H1 (cell line): ENCODE results near the gene DNAJB1. TPM values are rescaled to one million over a fixed set of nuclear protein-coding genes. Genes with fewer than 3 reads are reported as not detected.

Experiments
- CTCF ChIA-PET: fragments of 300-600 bp; sonication (Branson Sonifier 250); formaldehyde crosslinking; loops from one replicate; lab custom pipeline; 2021; ENCODE audit not compliant: partially characterized antibody; lab: Charles Lee
- POLR2A ChIA-PET: fragments of 300-600 bp; sonication (Branson Sonifier 250); formaldehyde crosslinking; loops from one replicate; lab custom pipeline; 2021; ENCODE audit warnings: inconsistent platforms; ENCODE audit not compliant: partially characterized antibody; lab: Charles Lee
- DNase-seq, 2 experiments: peaks; one replicate each; pipeline versions ENCODE4 v3.0.0 to v3.0.0-alpha.2; 2010 to 2022; ENCODE audit warnings: low spot score in 2 of 2, low read depth in 1 of 2, mixed read lengths in 1 of 2
- FAIRE-seq: peaks from 2 replicates; lab custom pipeline; 2011; peaks lifted over from hg19 to GRCh38; lab: Jason Lieb, UNC
- H2AFZ ChIP-seq: 2 replicates; pipeline ENCODE4 v1.8.1; 2012; ENCODE audit warnings: low read length, inconsistent platforms
- H2AK5ac ChIP-seq: 2 replicates; pipeline ENCODE4 v1.6.1; 2013; ENCODE audit warnings: low read depth, low read length
- H2BK120ac ChIP-seq: replicated peaks from 2 replicates; pipeline ENCODE3; 2013; ENCODE audit warnings: low read depth, low read length, inconsistent platforms
- H2BK12ac ChIP-seq: 2 replicates; pipeline ENCODE4 v1.6.1; 2013; ENCODE audit warnings: low read depth, low read length
- H2BK15ac ChIP-seq: 2 replicates; pipeline ENCODE4 v1.6.1; 2013; ENCODE audit warnings: low read length
- H2BK20ac ChIP-seq: 2 replicates; pipeline ENCODE4 v1.6.1; 2013; ENCODE audit warnings: low read length
- H2BK5ac ChIP-seq: 2 replicates; pipeline ENCODE4 v1.6.1; 2013; ENCODE audit warnings: low read depth, low read length
- H3K14ac ChIP-seq: 2 replicates; pipeline ENCODE4 v1.6.1; 2013; ENCODE audit warnings: inconsistent platforms; ENCODE audit not compliant: insufficient read length
- H3K18ac ChIP-seq: 2 replicates; pipeline ENCODE4 v1.6.1; 2013; ENCODE audit warnings: low read length; ENCODE audit errors: extremely low read depth
- H3K23ac ChIP-seq: 2 replicates; pipeline ENCODE4 v1.6.1; 2013; ENCODE audit warnings: inconsistent platforms; ENCODE audit not compliant: insufficient read length
- H3K23me2 ChIP-seq: 2 replicates; pipeline ENCODE4 v1.6.1; 2013; ENCODE audit warnings: low read depth, low read length
- H3K27ac ChIP-seq: 2 replicates; pipeline ENCODE4 v1.6.1; 2011; ENCODE audit warnings: low read depth, low read length, inconsistent platforms
- H3K27me3 ChIP-seq, 4 experiments: replicated peaks in 1 of 4; 1 replicate in 1 of 4; 2 replicates in 3 of 4; pipeline versions ENCODE4 v1.6.1 to v1.8.1; 2011 to 2013; ENCODE audit warnings: low read length in 3 of 4, mild to moderate bottlenecking in 3 of 4, inconsistent platforms in 2 of 4, mixed read lengths in 2 of 4, moderate library complexity in 1 of 4; ENCODE audit not compliant: control insufficient read depth in 3 of 4, insufficient read depth in 3 of 4; ENCODE audit errors: extremely low read depth in 1 of 4
- H3K36me3 ChIP-seq, 4 experiments: 2 replicates each; pipeline versions ENCODE4 v1.6.1 to v1.8.1; 2011 to 2013; ENCODE audit warnings: mild to moderate bottlenecking in 4 of 4, low read length in 3 of 4, moderate library complexity in 2 of 4, control low read depth in 1 of 4, inconsistent platforms in 1 of 4; ENCODE audit not compliant: insufficient read depth in 4 of 4, control insufficient read depth in 2 of 4
- H3K4ac ChIP-seq: replicated peaks from 2 replicates; pipeline ENCODE3; 2013; ENCODE audit warnings: low read length, low read depth, mixed read lengths, inconsistent platforms; ENCODE audit not compliant: insufficient read length
- H3K4me1 ChIP-seq, 4 experiments: replicated peaks in 1 of 4; 1 replicate in 1 of 4; 2 replicates in 3 of 4; pipeline versions ENCODE4 v1.6.1 to v1.8.1; 2011 to 2013; ENCODE audit warnings: low read length in 3 of 4, inconsistent platforms in 2 of 4, mixed read lengths in 1 of 4; ENCODE audit not compliant: insufficient read depth in 4 of 4, control insufficient read depth in 3 of 4
- H3K4me2 ChIP-seq, 2 experiments: 2 replicates each; pipeline versions ENCODE4 v1.6.1 to v1.8.1; 2011 to 2013; ENCODE audit warnings: low read depth in 2 of 2, low read length in 2 of 2, control low read depth in 1 of 2, inconsistent platforms in 1 of 2, mild to moderate bottlenecking in 1 of 2; ENCODE audit not compliant: insufficient read depth in 1 of 2
- H3K4me3 ChIP-seq, 4 experiments: fragments of 200-600, 300-600 bp in 1 of 4; sonication (generic), shearing (Covaris generic), sonication (Bioruptor Twin) in 1 of 4; 2 replicates each; pipeline versions ENCODE4 v1.5.1 to v1.8.1; 2011 to 2016; ENCODE audit warnings: low read length in 4 of 4, low read depth in 3 of 4, control low read depth in 2 of 4, inconsistent platforms in 2 of 4, mild to moderate bottlenecking in 2 of 4, mixed read lengths in 1 of 4, moderate library complexity in 1 of 4; ENCODE audit not compliant: insufficient read depth in 2 of 4; ENCODE audit errors: extremely low read depth in 1 of 4
- H3K56ac ChIP-seq: replicated peaks from 2 replicates; pipeline ENCODE3; 2013; ENCODE audit warnings: low read depth, mild to moderate bottlenecking, mixed read lengths, low read length, inconsistent platforms; ENCODE audit not compliant: insufficient read length
- H3K79me1 ChIP-seq: 2 replicates; pipeline ENCODE4 v1.6.1; 2013; ENCODE audit warnings: low read depth, low read length, control low read depth
- H3K79me2 ChIP-seq, 2 experiments: 2 replicates each; pipeline versions ENCODE4 v1.6.1 to v1.8.1; 2012 to 2013; ENCODE audit warnings: low read length in 2 of 2, mild to moderate bottlenecking in 2 of 2, inconsistent platforms in 1 of 2; ENCODE audit not compliant: insufficient read depth in 2 of 2, control insufficient read depth in 1 of 2
- H3K9ac ChIP-seq, 4 experiments: replicated peaks in 1 of 4; 1 replicate in 1 of 4; 2 replicates in 3 of 4; pipeline versions ENCODE4 v1.6.1 to v1.8.1; 2011 to 2013; ENCODE audit warnings: low read depth in 3 of 4, low read length in 3 of 4, control low read depth in 2 of 4, mild to moderate bottlenecking in 2 of 4, moderate library complexity in 2 of 4, inconsistent platforms in 1 of 4; ENCODE audit errors: extremely low read depth in 1 of 4
- H3K9me3 ChIP-seq, 2 experiments: 2 replicates each; pipeline versions ENCODE4 v1.6.1 to v1.8.1; 2012 to 2013; ENCODE audit warnings: mild to moderate bottlenecking in 2 of 2, moderate library complexity in 2 of 2, control low read depth in 1 of 2, inconsistent platforms in 1 of 2, low read depth in 1 of 2, low read length in 1 of 2, mixed read lengths in 1 of 2; ENCODE audit not compliant: insufficient read depth in 2 of 2
- H4K20me1 ChIP-seq, 2 experiments: replicated peaks in 1 of 2; 2 replicates each; pipeline versions ENCODE3 to v1.8.1; 2011 to 2013; ENCODE audit warnings: inconsistent platforms in 2 of 2, low read length in 2 of 2, mild to moderate bottlenecking in 1 of 2; ENCODE audit not compliant: insufficient read depth in 2 of 2, control insufficient read depth in 1 of 2
- H4K5ac ChIP-seq: 2 replicates; pipeline ENCODE4 v1.6.1; 2013; ENCODE audit warnings: low read length, low read depth, mixed read lengths, inconsistent platforms; ENCODE audit not compliant: insufficient read length
- H4K8ac ChIP-seq: 2 replicates; pipeline ENCODE4 v1.8.0; 2013; ENCODE audit warnings: mild to moderate bottlenecking, moderate library complexity, low read length, inconsistent platforms; ENCODE audit not compliant: insufficient read depth; ENCODE audit errors: extremely low read depth
- H4K91ac ChIP-seq: replicated peaks from 2 replicates; pipeline ENCODE3; 2013; ENCODE audit warnings: low read length, mixed read lengths, inconsistent platforms; ENCODE audit not compliant: insufficient read length
- BACH1 ChIP-seq: IDR thresholded peaks from 2 replicates; pipeline ENCODE4 v1.6.1; 2012; ENCODE audit warnings: low read length, improper control_type of control experiment
- CBX5 ChIP-seq: fragments of 300-800, 300-1000 bp; sonication (generic); IDR thresholded peaks from 2 replicates; pipeline ENCODE4 v1.7.1; 2016; ENCODE audit warnings: antibody characterized with exemption, low read length, low read depth
- CEBPB ChIP-seq: IDR thresholded peaks from 2 replicates; pipeline ENCODE4 v1.6.1; 2012; ENCODE audit warnings: low read depth, low read length
- EGR1 ChIP-seq: IDR thresholded peaks from 2 replicates; pipeline ENCODE4 v1.6.1; 2011; ENCODE audit warnings: low read depth, low read length, borderline replicate concordance
- GTF2F1 ChIP-seq: IDR thresholded peaks from 2 replicates; pipeline ENCODE4 v1.6.1; 2012; ENCODE audit warnings: low read depth, low read length, improper control_type of control experiment, borderline replicate concordance
- KDM5A ChIP-seq: fragments of 200-600 bp; IDR thresholded peaks from 2 replicates; pipeline ENCODE4 v1.7.1; 2012; ENCODE audit warnings: mild to moderate bottlenecking, low read length, inconsistent platforms, mixed read lengths
- SP1 ChIP-seq: IDR thresholded peaks from 2 replicates; pipeline ENCODE4 v1.6.1; 2011; ENCODE audit warnings: low read depth, low read length
- SUZ12 ChIP-seq: fragments of 200-600 bp; sonication (generic); IDR thresholded peaks from 2 replicates; pipeline ENCODE4 v1.6.1; 2012; ENCODE audit warnings: mild to moderate bottlenecking, inconsistent platforms, low read length, moderate library complexity, mixed read lengths
- WGBS, 2 experiments: shearing (Covaris generic) in 1 of 2; methylation state at CpG; one replicate each; pipeline versions ENCODE4 v1.1.6 to v1.1.7; 2013 to 2015; ENCODE audit warnings: low lambda C conversion rate in 2 of 2, mixed read lengths in 2 of 2, inconsistent platforms in 1 of 2, low coverage in 1 of 2, missing lambda C conversion rate in 1 of 2; ENCODE audit not compliant: insufficient replicate concordance in 2 of 2, insufficient coverage in 1 of 2, insufficient read length in 1 of 2; ENCODE audit errors: extremely low coverage in 1 of 2, missing lambda C conversion rate in 1 of 2; 5-methylcytosine and 5-hydroxymethylcytosine counted together
- polyA plus RNA-seq, 7 experiments: library from polyadenylated mRNA; depleted of rRNA in 3 of 7; stranded (reverse) in 5 of 7; unstranded in 2 of 7; fragments of >200 nt in 5 of 7; fragments of 200-250 nt in 2 of 7; gene quantifications; 1 replicate in 5 of 7; 2 replicates in 1 of 7; 4 replicates in 1 of 7; pipeline versions ENCODE4 v1.2.1 to v1.2.3, GENCODE V29; 2011 to 2013; ENCODE audit warnings: missing spikeins in 2 of 7, mixed read lengths in 2 of 7
- total RNA-seq: library from RNA; stranded (reverse); fragmentation: NEBNext Ultra II Directional; extraction: Animal tissue kit (Norgen Biotek cat#: 25700); gene quantifications from 2 replicates; pipeline ENCODE4 v1.2.1, GENCODE V29; 2021
- TF ChIP-seq, protein P1 (sequence below): IDR thresholded peaks from 2 replicates; pipeline ENCODE4 v1.6.1; 2011; ENCODE audit warnings: low read depth, mild to moderate bottlenecking, low read length; ENCODE audit not compliant: insufficient read depth

DNAJB1 gene
- total and polyA plus RNA-seq, 2 of the 8 experiments (the other 6 are each of a cell fraction or from before 2014, with no cell fraction given), result 62.9 to 64.3 TPM

DNA sequence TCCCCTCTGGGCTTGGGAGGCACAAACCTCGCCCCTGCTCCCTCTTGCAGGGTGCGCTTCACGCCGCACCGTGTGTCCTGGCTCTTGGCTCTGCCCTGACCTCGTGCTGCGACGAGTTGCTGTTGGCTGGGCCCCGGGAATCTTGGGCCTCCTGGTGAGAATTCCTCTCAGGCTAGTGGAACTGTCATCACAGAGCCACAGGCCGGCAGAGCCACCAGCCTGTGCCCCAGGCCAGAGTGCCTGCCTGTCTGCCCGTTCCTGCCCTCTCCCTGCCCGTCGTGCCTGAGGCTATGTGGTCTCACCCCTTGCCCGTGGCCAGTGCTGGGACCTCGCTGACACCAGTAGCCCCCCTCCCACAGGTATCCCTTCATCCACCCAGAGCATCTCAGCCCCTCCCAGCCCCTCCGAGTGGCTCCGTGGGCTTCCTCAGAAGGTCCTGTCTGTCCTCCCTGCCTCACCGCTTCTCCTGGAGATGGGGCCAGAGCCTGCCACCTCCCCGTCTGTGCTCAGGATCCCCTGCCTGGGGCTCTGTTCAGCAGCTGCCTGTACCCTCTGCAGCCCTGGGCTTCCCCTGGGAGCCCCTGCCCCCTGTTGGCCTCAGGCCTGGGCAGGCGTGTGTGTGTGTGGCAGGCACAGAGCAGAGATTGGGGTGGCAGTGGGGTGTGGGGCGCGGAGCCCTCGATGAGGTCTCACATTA is 40.3 kb upstream of the DNAJB1 start:
- Histone ChIP-seq H4K91ac (no peak overlapping the region), H2BK20ac (no peak overlapping the region), H2BK5ac (no peak overlapping the region), H3K56ac (no peak overlapping the region), H3K27ac (no peak overlapping the region), H3K27me3 (no peaks in the 10 kb centered on the region), H3K79me1 (peaks cover 10% of the 10 kb centered on the region), H4K20me1 (peaks cover 4 to 14% of the 10 kb centered on the region in 2 experiments), H2AK5ac (0 out of 2 replicates have a peak overlapping the region, but pooled peaks have one; percentile 8), H2BK15ac (no peak overlapping the region), H3K4me2 (no peak overlapping the region), H4K5ac (no peak overlapping the region), H2BK120ac (no peak overlapping the region), H3K23me2 (no peaks in the 10 kb centered on the region), H3K9ac (no peak overlapping the region), H3K4me1 (peaks cover 0 to 42% (median 34%) of the 10 kb centered on the region in 4 experiments; a peak in 6 of 7 replicates), H3K18ac (no peak overlapping the region), H3K14ac (no peak overlapping the region), H4K8ac (peak overlapping the region; percentile 74; the same call in 1 of the 2 replicates), H3K23ac (no peak overlapping the region), H3K4me3 (no peak overlapping the region), H3K79me2 (peaks cover 0 to 25% of the 10 kb centered on the region in 2 experiments; a peak in 1 of 4 replicates), H2AFZ (no peak overlapping the region), H3K9me3 (no peaks in the 10 kb centered on the region), H3K4ac (no peak overlapping the region), H2BK12ac (peak overlapping the region; percentile 7; the same call in 1 of the 2 replicates), H3K36me3 (no peaks in the 10 kb centered on the region)
- TF ChIP-seq, protein P1, sequence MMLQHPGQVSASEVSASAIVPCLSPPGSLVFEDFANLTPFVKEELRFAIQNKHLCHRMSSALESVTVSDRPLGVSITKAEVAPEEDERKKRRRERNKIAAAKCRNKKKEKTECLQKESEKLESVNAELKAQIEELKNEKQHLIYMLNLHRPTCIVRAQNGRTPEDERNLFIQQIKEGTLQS, result no peak
- TF ChIP-seq KDM5A, result no peak
- TF ChIP-seq BACH1, result no peak
- TF ChIP-seq GTF2F1, result no peak
- TF ChIP-seq CEBPB, result no peak
- TF ChIP-seq SP1, result no peak
- TF ChIP-seq EGR1, result no peak
- TF ChIP-seq SUZ12, result no peak
- no peak for TF ChIP-seq CBX5
- 82% methylated on average over 23 of the region's 23 CpGs; no CpG with 5 or more reads in 1 of the 2 experiments for WGBS, 2 experiments
- ChIA-PET CTCF (interaction anchor here (6.3 kb wide), 1 partner anchor 13 kb away, joined by 47 read pairs; the partner anchor contains the start of gene NDUFB7), POLR2A (interaction anchor here (1.6 kb wide), 1 partner anchor 13 kb away, joined by 4 read pairs; the partner anchor contains the start of gene NDUFB7)
- FAIRE-seq (no peak), DNase-seq (peak in 1 of 2 experiments; percentile 47)
